GM21423 (cell line): Measurements from ENCODE around the gene BSG.

ENCODE experiments used
- ATAC-seq: cut with Tn5 transposase; IDR thresholded peaks from one replicate; pipeline ENCODE4 v1.9.1; 2021; ENCODE audit warnings: mild to moderate bottlenecking, moderate library complexity; ENCODE audit not compliant: unreplicated experiment

Gene BSG

DNA sequence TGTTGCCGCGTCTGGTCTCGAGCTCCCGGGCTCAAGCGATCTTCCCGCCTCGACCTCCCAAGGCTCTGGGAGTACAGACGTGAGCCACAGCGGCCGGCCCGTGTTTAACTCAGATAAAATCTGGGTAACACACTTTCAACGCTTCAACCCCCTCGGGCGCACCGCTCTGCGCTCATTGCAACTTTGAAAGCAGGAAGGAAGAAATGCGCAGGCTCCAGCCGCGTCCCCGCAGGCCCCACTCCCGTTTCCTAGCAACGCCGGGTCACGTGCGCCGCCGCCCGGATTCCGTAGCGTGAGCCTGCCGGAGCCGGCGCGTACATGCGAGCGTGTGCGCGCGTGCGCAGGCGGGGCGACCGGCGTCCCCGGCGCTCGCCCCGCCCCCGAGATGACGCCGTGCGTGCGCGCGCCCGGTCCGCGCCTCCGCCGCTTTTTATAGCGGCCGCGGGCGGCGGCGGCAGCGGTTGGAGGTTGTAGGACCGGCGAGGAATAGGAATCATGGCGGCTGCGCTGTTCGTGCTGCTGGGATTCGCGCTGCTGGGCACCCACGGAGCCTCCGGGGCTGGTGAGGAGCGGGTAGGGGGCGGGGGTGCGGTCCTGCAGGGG, at the start of gene BSG:
BSG (plus strand) TSS at position 457 of the 603 bp plus-strand sequence; CDS start at position 496, 39 bp downstream.
- peak; percentile 70 for ATAC-seq

DNA sequence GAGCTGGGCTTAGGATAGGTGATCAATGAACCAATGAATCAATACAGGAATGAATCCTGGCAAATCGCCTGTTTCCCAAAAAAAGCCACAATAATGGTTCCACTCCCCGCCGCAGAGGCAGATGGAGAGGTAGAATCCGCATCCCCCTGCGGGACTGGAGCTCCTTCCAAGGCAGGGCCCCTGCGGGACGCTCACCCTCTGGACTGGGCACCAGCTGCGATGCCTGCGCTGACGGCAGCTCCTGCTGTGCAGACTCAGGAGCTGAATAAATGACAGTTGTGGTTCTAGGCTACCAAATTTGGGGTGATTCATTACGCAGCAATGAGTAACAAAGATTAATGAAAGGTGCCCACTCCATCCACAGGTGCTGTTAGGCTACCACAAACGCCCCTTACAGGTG, 49.7 kb upstream of the BSG start:
- ATAC-seq = no peak

DNA sequence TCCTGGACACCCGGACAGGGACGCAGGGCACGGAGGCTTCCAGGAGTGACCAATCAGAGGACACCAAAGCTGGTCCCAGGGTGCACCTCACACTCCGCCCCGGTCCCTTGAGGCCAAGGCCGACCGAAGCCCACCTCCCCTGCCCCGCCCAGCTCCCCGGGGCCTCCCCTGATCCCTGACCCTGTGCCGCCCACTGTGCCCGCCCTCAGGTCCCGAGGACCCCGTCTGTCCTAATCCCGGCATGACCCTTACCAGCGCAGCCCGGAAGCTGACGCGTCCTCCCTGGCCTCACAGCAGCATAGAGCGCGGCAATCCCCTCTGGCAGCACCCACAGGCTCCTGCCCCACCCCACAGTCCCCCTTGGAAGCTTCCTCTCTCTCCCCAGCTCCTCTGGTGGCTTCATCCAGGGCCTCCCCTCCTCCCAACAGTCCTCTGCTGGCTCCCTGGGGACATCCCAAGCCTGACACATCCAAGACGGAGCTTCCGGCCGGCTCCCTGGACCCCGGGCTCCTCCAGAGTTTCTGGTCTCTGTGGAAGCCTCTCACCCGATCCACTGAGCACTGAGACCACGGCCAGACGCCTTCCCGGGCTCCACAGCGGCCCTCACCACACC, 48.2 kb upstream of the BSG start:
- ATAC-seq = no peak

DNA sequence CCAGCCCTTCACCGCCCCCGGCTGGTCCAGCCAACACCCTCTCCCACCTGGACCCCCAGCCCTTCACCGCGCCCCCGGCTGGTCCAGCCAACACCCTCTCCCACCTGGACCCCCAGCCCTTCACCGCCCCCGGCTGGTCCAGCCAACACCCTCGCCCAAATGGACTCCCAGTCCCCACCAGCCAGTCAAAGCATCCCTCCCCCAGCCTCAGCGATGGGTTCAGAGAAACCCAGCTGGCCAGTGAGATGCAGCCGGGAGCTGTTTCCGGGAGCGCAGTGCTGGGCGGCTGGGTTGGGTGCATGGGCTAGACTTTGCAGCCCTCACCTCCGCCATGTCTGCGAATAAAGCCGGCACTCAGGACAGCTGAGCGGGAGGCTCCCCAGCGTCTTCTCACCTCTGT, 47.4 kb upstream of the BSG start:
- no peak for ATAC-seq

DNA sequence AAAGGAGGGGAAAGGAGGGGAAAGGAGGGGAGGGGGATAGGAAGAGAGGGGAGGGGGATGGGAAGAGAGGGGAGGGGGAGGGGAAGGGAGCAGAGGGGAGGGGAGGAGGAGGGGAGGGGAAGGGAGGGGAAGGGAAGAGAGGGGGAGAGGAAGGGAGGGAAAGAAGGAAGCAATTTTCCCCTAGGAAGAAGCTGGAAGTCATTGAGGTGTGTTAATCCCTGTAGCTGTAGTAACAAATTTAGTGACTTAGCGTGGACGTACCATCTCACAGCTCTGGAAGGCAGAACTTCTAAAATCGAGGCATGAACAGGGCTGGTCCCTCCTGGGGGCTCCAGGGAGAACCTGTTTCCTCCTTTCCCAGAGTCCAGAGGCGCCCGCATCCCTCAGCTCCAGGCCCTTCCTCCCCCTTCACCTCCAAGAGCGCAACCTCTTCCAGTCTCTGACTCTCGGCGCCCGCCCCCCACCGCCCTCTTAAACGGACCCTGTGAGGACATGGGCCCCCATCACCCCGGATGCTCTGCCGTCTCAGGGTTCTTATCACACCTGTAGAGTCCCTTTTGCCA, 46.5 kb upstream of the BSG start:
- ATAC-seq = no peak

DNA sequence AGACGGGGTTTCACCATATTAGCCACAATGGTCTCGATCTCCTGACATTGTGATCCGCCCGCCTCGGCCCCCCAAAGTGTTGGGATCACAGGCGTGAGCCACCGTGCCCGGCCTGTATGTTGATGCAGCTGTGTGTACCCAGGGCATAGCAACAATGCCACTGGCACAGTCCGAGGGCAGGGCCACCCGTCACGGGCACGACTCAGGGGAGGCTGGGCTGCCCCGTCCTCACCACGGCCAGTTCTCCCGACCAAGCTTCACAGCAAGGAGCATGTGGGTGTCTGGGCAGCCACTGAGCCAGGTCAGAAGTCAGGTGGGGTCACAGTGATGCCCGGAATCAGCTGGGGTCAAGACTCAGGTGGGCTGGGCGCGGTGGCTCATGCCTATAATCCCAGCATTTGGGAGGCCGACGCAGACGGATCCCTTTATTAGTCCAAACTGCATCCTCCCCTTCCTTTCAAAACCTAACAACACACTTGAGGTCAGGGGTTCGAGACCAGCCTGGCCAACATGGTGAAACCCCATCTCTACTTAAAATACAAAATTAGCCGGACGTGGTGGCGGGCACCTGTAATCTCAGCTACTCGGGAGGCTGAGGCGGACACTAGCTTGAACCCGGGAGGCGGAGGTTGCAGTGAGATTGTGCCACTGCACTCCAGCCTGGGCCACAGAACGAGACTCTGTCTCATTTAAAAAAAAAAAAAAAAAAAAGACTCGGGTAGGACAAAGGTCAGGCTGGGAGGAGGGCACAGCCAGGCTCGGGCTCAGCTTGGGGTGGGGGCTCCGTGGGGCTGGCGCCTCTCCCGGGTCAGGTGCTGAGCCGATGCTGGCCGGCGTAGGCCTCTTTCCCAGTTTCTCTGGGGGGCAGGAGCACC, 42.0 kb upstream of the BSG start:
- ATAC-seq = no peak

DNA sequence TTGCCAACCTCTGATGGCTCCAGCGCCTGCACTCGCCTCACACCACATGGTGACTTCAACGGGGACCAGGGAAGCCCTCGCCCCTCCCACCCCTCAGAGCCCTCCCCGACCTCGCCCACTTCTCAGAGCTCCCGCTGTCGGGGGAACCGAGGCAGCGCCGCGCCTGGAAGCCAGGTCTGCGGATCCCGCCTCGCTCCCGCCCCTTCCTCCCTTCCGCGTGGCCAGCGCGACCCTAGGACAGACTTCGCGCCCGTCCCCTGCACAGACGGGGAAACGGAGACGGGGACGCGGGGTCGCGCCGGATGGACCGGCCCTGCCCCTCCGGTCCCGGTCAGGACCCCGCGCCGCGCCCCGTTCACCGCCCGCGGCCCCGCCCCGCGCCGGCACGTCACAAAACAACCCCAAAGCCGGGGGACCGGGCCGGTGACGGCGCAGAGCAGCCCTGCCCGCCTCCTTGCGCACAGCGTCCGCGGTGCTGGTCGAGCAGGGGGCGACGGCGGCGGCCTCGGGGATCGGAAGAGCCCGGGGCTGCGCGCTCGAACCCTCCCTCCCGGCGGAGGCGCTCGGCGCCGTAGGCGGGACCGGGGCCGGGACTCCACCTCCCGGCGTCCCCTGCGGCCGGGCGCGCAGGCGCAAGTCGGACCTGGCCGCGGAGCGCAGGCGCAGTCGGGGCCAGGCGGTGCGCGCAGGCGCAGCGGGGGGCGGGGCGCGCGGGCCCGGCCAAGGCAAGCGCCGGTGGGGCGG, 41.2 kb upstream of the BSG start:
- ATAC-seq = peak; percentile 65

DNA sequence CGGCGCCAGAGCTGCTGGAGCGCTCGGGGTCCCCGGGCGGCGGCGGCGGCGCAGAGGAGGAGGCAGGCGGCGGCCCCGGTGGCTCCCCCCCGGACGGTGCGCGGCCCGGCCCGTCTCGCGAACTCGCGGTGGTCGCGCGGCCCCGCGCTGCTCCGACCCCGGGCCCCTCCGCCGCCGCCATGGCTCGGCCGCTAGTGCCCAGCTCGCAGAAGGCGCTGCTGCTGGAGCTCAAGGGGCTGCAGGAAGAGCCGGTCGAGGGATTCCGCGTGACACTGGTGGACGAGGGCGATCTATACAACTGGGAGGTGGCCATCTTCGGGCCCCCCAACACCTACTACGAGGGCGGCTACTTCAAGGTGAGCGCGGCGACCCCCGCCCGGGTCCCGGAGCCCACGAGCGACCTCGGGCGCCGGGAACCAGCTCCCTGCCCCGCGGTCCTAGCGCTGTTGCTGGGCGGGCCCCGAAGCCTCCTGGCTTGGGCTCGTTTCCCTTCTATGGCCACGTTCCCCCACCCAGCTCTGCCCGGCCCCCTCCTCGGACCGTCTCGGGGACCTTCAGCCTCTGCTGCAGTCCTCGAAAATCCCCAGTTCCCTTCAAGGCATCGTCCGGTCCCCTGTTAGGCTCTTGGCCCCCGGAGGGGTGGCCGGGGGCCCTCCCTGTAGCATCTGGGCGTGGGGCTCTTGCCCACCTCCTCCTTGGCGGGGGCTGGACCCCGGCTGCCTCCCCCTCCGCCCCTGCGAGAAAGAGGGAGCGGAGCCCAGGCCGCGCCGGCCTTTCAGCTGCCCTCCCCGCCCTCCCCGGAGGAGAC, 40.4 kb upstream of the BSG start, which contains the start of gene CDC34:
CDC34 (plus strand) TSS at position 8 of the 808 bp plus-strand sequence; CDS start at position 180, 172 bp downstream.
- ATAC-seq = no peak

DNA sequence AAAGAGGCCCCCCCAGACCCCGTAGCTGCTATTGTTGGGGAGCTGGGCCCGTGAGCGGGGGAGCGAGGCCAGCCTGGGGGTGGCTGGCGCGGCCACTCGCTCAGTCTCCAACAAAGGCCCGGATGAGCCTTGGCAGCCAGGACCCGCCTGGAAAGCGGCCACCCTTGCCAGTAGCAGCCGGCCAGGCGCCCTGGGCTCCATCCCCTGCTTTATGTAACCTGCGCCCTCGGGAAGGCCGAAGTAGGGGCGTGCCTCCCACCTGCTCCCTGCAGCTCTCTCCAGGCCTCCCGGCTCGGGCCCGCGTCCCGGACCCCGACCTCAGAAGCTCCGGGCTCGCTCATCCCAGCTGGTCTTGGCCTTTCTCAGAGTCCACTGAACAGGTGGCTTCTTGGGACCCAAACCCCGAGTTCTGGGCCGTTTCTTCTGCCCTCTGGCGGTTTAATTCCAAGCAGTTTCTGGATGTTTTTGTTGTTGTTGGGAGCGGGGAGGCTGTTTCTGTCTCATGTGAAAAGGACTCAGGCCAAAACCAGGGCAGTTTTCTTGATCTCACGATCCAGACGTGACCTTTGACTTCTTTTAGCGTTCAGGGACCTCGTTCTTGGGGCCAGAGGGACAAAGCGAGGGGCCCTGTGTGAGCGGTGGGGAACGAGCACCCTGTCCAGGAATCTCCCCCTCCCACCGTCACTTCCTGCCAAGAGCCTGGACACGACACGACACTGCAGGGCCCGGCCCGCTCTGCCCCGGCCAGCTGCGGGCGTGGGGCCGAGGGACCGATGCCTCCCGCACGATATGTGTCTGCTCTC, 39.6 kb upstream of the BSG start:
- ATAC-seq = no peak

DNA sequence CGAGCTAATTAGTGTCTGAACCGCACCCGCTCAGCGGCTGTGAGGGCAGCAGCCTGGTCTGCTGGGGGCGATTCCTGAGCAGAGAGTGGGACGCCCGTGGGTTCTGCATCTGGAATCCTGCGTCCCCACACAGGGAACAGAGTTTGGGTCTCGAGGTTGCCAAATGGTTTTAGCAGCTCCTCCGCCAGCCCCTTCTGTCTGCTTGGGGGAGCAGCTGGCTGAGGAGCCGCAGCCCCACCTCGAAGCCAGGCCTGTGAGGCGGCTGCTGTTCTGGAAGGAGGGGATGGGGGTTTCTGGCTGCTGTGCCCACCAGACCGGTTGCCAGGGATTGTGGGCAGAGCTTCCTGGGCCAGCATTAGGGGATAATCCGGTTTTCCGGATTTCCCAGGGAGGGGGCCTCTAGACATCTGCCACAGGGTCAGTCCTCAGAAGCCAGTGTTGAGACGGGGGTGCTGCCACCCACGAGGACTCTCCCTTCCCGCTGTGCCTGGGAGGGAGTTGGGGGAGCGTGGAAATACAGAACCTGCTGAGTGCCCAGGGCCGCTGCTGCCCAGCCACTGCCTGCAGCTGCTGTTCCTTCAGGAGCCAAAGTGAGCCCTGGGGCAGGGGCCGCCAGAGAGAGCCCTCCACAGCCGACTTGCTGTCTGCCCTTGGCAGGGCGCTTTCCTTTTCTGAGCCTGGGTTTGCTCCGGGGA, 38.9 kb upstream of the BSG start:
- ATAC-seq = no peak

DNA sequence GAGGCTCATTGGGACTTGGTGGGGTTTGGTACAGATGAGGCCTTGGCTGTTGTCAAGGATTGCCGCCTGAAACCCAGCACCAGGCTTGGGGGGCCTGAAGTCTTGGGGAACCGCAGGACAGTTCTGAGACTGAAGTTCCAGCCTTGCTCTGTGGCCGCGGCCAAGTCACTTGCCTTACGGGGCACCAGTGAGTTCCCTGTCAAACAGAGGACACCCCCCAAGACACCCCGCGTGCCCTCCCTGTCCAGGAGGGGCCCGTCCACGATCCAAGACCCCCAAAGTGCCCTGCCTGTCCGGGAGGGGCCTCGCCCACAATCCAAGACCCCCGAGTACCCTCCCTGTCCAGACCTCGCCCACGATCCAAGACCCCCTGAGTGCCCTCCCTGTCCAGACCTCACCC, 38.3 kb upstream of the BSG start:
- ATAC-seq = no peak

DNA sequence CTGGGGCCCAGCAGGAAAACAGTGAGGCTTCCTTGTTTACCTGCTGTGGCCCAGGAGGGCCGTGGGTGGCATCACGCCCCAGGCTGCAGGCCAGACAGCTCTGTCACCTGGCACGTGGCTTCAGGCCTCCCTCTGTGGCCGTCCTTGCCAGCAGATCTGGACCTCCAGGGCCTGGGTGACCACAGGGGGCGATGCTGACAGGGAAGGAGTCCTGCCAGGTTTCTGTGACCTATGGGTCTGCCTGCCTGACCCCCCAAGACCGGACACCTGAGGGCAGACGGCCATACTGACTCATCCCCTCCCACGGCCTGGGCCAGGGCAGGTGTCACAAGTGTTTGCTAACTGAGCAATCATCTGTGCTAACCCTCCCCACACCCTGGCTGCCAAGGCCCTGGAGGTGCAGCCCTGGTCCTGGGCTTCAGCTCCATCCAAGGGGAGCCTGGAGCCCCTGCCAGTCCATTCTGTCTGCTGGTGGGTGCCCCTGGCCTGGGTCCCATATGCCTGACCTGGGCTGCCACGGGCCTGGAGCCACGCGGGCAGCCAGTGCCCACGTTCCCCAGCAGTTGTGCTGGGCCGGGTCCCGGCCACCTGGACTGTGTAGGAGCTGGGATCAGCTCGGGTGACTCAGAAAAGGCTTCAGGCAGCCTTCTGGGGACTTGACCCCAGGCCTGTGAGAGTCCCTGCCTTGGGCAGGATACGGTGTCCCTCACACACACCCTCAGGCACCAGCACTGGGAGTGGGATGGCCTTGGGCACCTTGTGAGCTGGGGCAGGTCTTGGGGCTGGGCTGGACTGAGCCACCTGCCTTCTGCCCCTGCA, 37.2 kb upstream of the BSG start:
- ATAC-seq = no peak

DNA sequence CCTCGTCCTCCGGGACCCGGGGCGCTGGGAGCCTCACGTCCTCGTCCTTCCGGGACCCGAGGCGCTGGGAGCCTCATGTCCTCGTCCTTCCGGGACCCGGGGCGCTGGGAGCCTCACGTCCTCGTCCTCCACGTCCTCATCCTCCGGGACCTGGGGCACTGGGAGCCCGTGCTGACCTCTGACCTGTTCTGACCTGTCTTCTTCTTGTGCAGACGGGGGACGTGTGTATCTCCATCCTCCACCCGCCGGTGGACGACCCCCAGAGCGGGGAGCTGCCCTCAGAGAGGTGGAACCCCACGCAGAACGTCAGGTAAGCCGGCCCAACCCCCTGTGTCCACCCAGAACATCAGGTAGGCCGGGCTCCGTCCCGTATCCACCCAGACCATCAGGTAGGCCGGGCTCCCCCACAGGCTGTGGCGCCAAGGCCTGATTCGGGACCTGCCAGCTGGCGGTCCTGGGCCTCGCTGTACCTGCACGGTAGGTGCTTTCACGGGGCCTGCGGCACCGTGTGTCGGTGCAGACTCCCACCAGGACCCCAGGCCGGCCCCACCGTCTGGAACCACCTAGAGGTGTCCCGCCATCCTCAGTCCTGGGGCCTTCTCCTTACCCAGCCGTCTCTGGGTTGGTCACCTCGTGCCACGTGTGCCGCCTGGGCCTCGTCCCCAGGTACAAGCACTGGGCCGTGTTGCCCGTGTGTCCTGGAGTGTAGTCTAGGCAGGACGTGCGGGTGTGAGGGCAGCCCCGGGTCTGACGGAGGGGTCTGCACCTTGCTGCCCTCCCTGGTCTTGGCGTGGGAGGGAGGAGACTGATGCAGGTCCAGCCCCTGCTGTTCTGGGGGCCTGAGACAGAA, 36.1 kb upstream of the BSG start:
- no peak for ATAC-seq

DNA sequence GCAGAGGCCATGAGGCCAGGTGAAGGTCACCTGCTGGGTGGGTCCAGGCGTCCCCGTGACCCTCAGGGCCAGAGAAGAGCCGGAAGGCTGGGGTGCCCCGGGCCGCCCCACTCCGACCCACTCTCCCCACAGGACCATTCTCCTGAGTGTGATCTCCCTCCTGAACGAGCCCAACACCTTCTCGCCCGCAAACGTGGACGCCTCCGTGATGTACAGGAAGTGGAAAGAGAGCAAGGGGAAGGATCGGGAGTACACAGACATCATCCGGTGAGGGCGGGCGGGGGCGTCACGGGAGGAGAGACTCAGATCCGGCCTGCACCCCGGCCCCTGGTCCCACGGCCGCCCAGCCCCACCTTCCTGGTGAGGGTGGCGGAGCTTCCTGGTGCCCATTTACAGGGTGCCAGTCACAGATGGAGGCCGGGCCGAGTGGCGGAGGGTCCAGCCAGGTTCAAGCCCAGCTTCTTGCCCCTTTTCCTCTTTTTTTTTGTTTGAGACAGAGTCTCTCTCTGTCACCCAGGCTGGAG, 35.5 kb upstream of the BSG start:
- no peak for ATAC-seq

DNA sequence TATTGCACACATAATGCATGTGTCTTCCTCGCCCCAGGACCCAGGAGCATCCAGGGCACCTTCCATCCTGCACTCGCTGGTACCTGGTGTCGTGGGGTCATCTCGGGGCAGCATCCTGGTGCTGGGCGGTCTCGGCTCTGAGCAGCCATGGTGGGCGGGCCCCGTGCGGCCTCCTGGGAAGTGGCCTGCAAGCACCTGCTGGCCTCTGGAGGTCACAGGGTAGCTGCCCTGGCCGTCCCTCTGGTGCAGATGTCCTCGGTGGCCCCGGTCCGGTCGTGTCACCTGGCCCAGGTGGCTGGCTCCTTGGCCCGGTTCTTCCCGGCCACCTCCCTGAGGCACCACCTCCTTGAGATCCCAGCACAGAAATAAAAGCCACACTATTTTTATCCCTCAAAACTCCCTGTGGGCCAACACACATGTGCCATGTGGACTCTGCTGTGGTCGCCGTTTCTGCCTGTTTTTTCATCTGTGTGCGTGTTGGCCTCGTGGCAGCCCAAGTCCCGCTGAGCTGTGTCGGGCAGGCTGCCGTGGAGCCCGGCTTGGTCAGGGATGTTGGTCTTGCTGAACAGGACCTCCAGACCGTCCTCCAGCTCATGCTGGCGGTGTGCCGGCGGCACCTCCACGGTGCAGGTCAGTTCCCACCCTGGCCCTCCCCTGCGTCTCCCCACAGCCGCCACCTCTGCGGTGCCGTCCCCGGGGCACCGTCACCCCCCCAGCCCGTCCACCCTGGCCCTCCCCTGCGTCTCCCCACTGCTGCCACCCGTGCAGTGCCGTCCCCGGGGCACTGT, 33.6 kb upstream of the BSG start:
- ATAC-seq = no peak
